HCT116 (cell line): ENCODE measurements around the gene SC5D. TPM values are rescaled to one million over a fixed set of nuclear protein-coding genes. Genes with fewer than 3 reads are reported as not detected.
A peak's percentile ranks its signal among the peaks of the same experiment; 100 is the strongest.

Experiments
- ATAC-seq: fragments of 200-7000 bp; cut with Tn5 transposase; 2 replicates; pipeline ENCODE4 v1.9.1; 2020; ENCODE audit warnings: mild to moderate bottlenecking, moderate library complexity
- BruUV-seq: library from RNA; stranded (reverse); fragments of 400-500 nt; replicated peaks from 2 replicates; lab custom pipeline; 2021; lab: Mats Ljungman, UMichigan
- CTCF ChIA-PET: fragments of 300-600 bp; sonication (Branson Sonifier 250); formaldehyde crosslinking; loops from one replicate; lab custom pipeline; 2021; ENCODE audit warnings: antibody characterized with exemption; lab: Charles Lee
- POLR2A ChIA-PET: fragments of 300-600, 350-600 bp; sonication (Branson Sonifier 250); formaldehyde crosslinking; loops from one replicate; lab custom pipeline; 2021; ENCODE audit warnings: antibody characterized with exemption; lab: Charles Lee
- RAD21 ChIA-PET, 2 experiments: fragments of 300-600 bp; sonication (Branson Sonifier 250); formaldehyde crosslinking; loops; one replicate each; lab custom pipeline; 2023; ENCODE audit warnings: low total read pairs in 2 of 2; ENCODE audit not compliant: uncharacterized antibody in 2 of 2, unreplicated experiment in 2 of 2, low non-redundant PET in 1 of 2; lab: Charles Lee
- DNase-seq: peaks from one replicate; pipeline ENCODE4 v3.0.0-alpha.2; 2010; ENCODE audit warnings: low read depth, low spot score
- H2AFZ ChIP-seq: fragments of 200-600 bp; shearing (Covaris generic), sonication (generic); 2 replicates; pipeline ENCODE4 v1.6.1; 2017; ENCODE audit warnings: low read depth, mixed run types, mixed read lengths, antibody characterized with exemption, low read length; ENCODE audit not compliant: poor library complexity, severe bottlenecking
- H3K27ac ChIP-seq: 2 replicates; pipeline ENCODE4 v1.5.1; 2012; ENCODE audit warnings: low read depth, low read length
- H3K27me3 ChIP-seq: fragments of 200-600 bp; sonication (generic); 2 replicates; pipeline ENCODE4 v1.6.1; 2016; ENCODE audit warnings: mixed run types, low read length, mixed read lengths; ENCODE audit not compliant: insufficient read depth
- H3K36me3 ChIP-seq, 2 experiments: fragments of 200-500 bp in 1 of 2; fragments of 200-600 bp in 1 of 2; sonication (Bioruptor generic) in 1 of 2; sonication (generic) in 1 of 2; 2 replicates each; pipeline versions ENCODE4 v1.5.1 to v1.6.1; 2014 to 2016; ENCODE audit warnings: low read length in 2 of 2, inconsistent platforms in 1 of 2, mixed read lengths in 1 of 2, mixed run types in 1 of 2; ENCODE audit not compliant: insufficient read depth in 2 of 2, control insufficient read depth in 1 of 2
- H3K4me1 ChIP-seq, 2 experiments: fragments of 200-600 bp in 1 of 2; sonication (generic) in 1 of 2; 2 replicates each; pipeline versions ENCODE4 v1.5.1 to v1.6.1; 2012 to 2017; ENCODE audit warnings: low read length in 2 of 2, inconsistent platforms in 1 of 2, mild to moderate bottlenecking in 1 of 2, mixed read lengths in 1 of 2, mixed run types in 1 of 2, moderate library complexity in 1 of 2; ENCODE audit not compliant: insufficient read depth in 2 of 2, control insufficient read depth in 1 of 2
- H3K4me2 ChIP-seq: fragments of 200-600 bp; sonication (generic); 2 replicates; pipeline ENCODE4 v1.6.1; 2017; ENCODE audit warnings: mixed run types, low read length, mixed read lengths
- H3K4me3 ChIP-seq, 2 experiments: fragments of 200-600 bp in 1 of 2; sonication (generic) in 1 of 2; replicated peaks in 1 of 2; 2 replicates each; pipeline ENCODE4 v1.5.1; 2011 to 2016; ENCODE audit warnings: low read length in 2 of 2, control low read depth in 1 of 2, low read depth in 1 of 2, mild to moderate bottlenecking in 1 of 2, mixed read lengths in 1 of 2, mixed run types in 1 of 2
- H3K79me2 ChIP-seq: fragments of 200-600 bp; sonication (generic); 2 replicates; pipeline ENCODE4 v1.6.1; 2017; ENCODE audit warnings: mild to moderate bottlenecking, mixed run types, low read length, moderate library complexity, mixed read lengths; ENCODE audit not compliant: insufficient read depth
- H3K9ac ChIP-seq: fragments of 200-600 bp; sonication (generic); 2 replicates; pipeline ENCODE4 v1.6.1; 2016; ENCODE audit warnings: low read length, mixed read lengths
- H3K9me2 ChIP-seq: fragments of 200-600 bp; sonication (generic), shearing (Covaris generic); 2 replicates; pipeline ENCODE4 v1.6.1; 2017; ENCODE audit warnings: mixed run types, mild to moderate bottlenecking, moderate library complexity; ENCODE audit not compliant: insufficient read depth
- H3K9me3 ChIP-seq, 2 experiments: fragments of 200-500 bp in 1 of 2; fragments of 200-600 bp in 1 of 2; sonication (Bioruptor generic) in 1 of 2; sonication (generic) in 1 of 2; 2 replicates each; pipeline ENCODE4 v1.6.1; 2014 to 2017; ENCODE audit warnings: low read length in 2 of 2, mixed read lengths in 2 of 2, inconsistent platforms in 1 of 2, low read depth in 1 of 2, mild to moderate bottlenecking in 1 of 2, mixed run types in 1 of 2, moderate library complexity in 1 of 2; ENCODE audit not compliant: control insufficient read depth in 1 of 2, insufficient read depth in 1 of 2
- H4K20me1 ChIP-seq: fragments of 200-600 bp; sonication (generic), shearing (Covaris generic); 2 replicates; pipeline ENCODE4 v1.6.1; 2017; ENCODE audit warnings: mixed run types, mild to moderate bottlenecking, moderate library complexity; ENCODE audit not compliant: insufficient read depth
- CBX3 ChIP-seq: IDR thresholded peaks from 2 replicates; pipeline ENCODE4 v1.6.1; 2012; ENCODE audit warnings: low read depth
- CEBPB ChIP-seq: IDR thresholded peaks from 2 replicates; pipeline ENCODE4 v1.6.1; 2012; ENCODE audit warnings: low read depth
- EGR1 ChIP-seq: IDR thresholded peaks from 2 replicates; pipeline ENCODE4 v1.6.1; 2012; ENCODE audit warnings: low read depth
- ELF1 ChIP-seq: IDR thresholded peaks from 2 replicates; pipeline ENCODE4 v1.6.1; 2012; ENCODE audit warnings: low read depth, borderline replicate concordance
- EZH2 ChIP-seq: fragments of 200-600 bp; sonication (generic); IDR thresholded peaks from 2 replicates; pipeline ENCODE4 v1.6.1; 2017; ENCODE audit warnings: antibody characterized with exemption, mixed run types
- FOSL1 ChIP-seq: IDR thresholded peaks from 2 replicates; pipeline ENCODE4 v1.6.1; 2012; ENCODE audit warnings: low read depth
- POLR2A ChIP-seq: IDR thresholded peaks from 2 replicates; pipeline ENCODE4 v1.7.0; 2011; ENCODE audit warnings: borderline replicate concordance; ENCODE audit not compliant: insufficient read depth, insufficient read length; ENCODE audit errors: extremely low read depth
- POLR2AphosphoS5 ChIP-seq: IDR thresholded peaks from 2 replicates; pipeline ENCODE4 v1.6.1; 2011; ENCODE audit warnings: mild to moderate bottlenecking, low read depth, low read length, moderate library complexity
- SP1 ChIP-seq: IDR thresholded peaks from 2 replicates; pipeline ENCODE4 v1.6.1; 2012; ENCODE audit warnings: low read depth
- SRF ChIP-seq: IDR thresholded peaks from 2 replicates; pipeline ENCODE4 v1.6.1; 2012; ENCODE audit warnings: low read depth
- TCF7L2 ChIP-seq: IDR thresholded peaks from 2 replicates; pipeline ENCODE4 v1.7.0; 2011; ENCODE audit warnings: borderline replicate concordance, inconsistent platforms; ENCODE audit not compliant: insufficient read depth, insufficient read length; ENCODE audit errors: extremely low read depth
- YY1 ChIP-seq: IDR thresholded peaks from 2 replicates; pipeline ENCODE4 v1.6.1; 2011; ENCODE audit warnings: low read length, low read depth, moderate library complexity, mild to moderate bottlenecking; ENCODE audit not compliant: insufficient replicate concordance; ENCODE audit errors: extremely low read depth
- ZNF274 ChIP-seq: fragments of 200-500 bp; sonication (Bioruptor generic); IDR thresholded peaks from 2 replicates; pipeline ENCODE4 v1.6.1; 2014; ENCODE audit warnings: mild to moderate bottlenecking, low read depth, low read length, inconsistent platforms
- intact Hi-C: fragments of 100-400 bp; cut with micrococcal nuclease; formaldehyde crosslinking; loops from 2 replicates; pipeline ENCODE4 v1.10.0; 2022
- total RNA-seq: library from RNA; stranded (reverse); gene quantifications from one replicate; pipeline ENCODE4 v1.2.1, GENCODE V29; 2021; ENCODE audit not compliant: unreplicated experiment
- TF ChIP-seq, protein P1 (sequence below): IDR thresholded peaks from 2 replicates; pipeline ENCODE4 v1.6.1; 2012
- TF ChIP-seq, protein P2 (sequence below), 3 experiments: fragments of 200-600 bp in 1 of 3; sonication (generic) in 1 of 3; IDR thresholded peaks in 2 of 3; conservative IDR thresholded peaks in 1 of 3; 2 replicates each; pipeline ENCODE4 v1.5.1; 2012 to 2017; ENCODE audit warnings: low read depth in 2 of 3, low read length in 2 of 3, antibody characterized with exemption in 1 of 3, borderline replicate concordance in 1 of 3, control low read depth in 1 of 3, mild to moderate bottlenecking in 1 of 3, mixed read lengths in 1 of 3, mixed run types in 1 of 3, moderate library complexity in 1 of 3; ENCODE audit not compliant: insufficient read depth in 1 of 3
- TF ChIP-seq, protein P3 (sequence below): IDR thresholded peaks from 2 replicates; pipeline ENCODE4 v1.6.1; 2011; ENCODE audit warnings: mild to moderate bottlenecking, low read length, moderate library complexity; ENCODE audit not compliant: insufficient replicate concordance; ENCODE audit errors: extremely low read depth

The SC5D gene
- total RNA-seq, 1 experiment from 2014 or later, result 24.1 TPM

DNA sequence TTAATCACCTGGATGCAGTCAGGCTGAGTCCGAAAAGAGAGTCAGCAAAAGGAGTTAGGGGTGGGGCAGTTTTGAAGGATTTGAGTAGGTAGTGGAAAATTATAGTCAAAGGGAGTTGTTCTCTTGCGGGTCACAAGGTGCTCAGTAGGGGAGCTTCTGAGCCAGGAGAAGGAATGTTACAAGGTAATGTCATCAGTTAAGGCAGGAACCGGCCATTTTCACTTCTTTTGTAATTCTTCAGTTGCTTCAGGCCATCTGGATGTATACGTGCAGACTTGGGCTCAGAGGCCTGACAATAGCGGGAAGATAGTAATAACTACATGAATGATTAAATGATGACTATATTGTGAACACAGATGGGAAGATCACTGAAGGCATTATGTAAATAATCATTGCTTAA lies 6.2 kb downstream of the SC5D start:
- Histone ChIP-seq H3K36me3 (no peaks in the 10 kb centered on the region), H3K9me2 (no peaks in the 10 kb centered on the region), H3K9me3 (no peaks in the 10 kb centered on the region), H3K4me1 (peaks cover under 1 to 9% of the 10 kb centered on the region in 2 experiments; a peak in 2 of 4 replicates), H3K9ac (no peak overlapping the region), H3K4me2 (no peak overlapping the region), H2AFZ (no peak overlapping the region), H3K27ac (no peak overlapping the region), H3K27me3 (no peaks in the 10 kb centered on the region), H3K4me3 (no peak overlapping the region), H3K79me2 (peaks cover 58% of the 10 kb centered on the region), H4K20me1 (no peaks in the 10 kb centered on the region)
- DNase-seq (peak; percentile 21), ATAC-seq (no peak)
- RAD21 ChIA-PET, result interaction anchor here in 1 of 2 experiments (0.5 kb wide), 1 partner anchor 304 kb away, joined by 3 read pairs; no protein-coding TSS in a partner anchor
- POLR2A ChIA-PET, result no interaction called here
- CTCF ChIA-PET, result no interaction called here
- TF ChIP-seq CBX3 (peak; percentile 71; the same call in 1 of the 2 replicates), CEBPB (peak; percentile 44; the same call in 1 of the 2 replicates)
- TF ChIP-seq, protein P1, sequence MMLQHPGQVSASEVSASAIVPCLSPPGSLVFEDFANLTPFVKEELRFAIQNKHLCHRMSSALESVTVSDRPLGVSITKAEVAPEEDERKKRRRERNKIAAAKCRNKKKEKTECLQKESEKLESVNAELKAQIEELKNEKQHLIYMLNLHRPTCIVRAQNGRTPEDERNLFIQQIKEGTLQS, result no peak
- intact Hi-C loops, result no loop called here
- BruUV-seq, result no TSS peak

DNA sequence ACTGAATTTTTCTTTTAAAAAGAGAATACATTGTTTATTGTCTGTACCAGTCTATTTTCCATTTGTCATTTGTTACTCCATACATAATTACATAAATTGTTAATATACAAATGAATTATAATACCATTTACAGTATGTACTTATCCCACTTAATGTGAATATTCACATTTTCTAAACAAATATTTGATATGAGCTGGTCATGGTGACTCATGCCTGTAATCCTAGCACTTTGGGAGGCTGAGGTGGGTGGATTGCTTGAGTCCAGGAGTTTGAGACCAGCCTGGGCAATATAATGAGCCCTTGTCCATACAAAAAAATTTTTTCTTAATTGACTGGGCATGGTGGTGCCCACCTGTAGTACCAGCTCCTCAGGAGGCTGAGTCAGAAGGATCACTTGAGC lies 6.8 kb downstream of the SC5D start:
- no peaks in the 10 kb centered on the region for H3K9me2 ChIP-seq
- intact Hi-C loops, result no loop called here
- CTCF ChIA-PET, result no interaction called here
- no peak overlapping the region for H3K27ac ChIP-seq
- no peaks in the 10 kb centered on the region; a peak in 2 of 4 replicates for H3K36me3 ChIP-seq
- POLR2A ChIA-PET, result no interaction called here
- no peak overlapping the region for H3K4me2 ChIP-seq
- ATAC-seq (no peak), DNase-seq (no peak)
- no peak overlapping the region for H3K9ac ChIP-seq
- H3K4me1 ChIP-seq, result peaks cover 0 to 8% of the 10 kb centered on the region in 2 experiments; a peak in 1 of 4 replicates
- H3K27me3 ChIP-seq, result no peaks in the 10 kb centered on the region
- no peaks in the 10 kb centered on the region for H4K20me1 ChIP-seq
- H2AFZ ChIP-seq, result no peak overlapping the region
- H3K79me2 ChIP-seq, result peaks cover 52% of the 10 kb centered on the region
- H3K9me3 ChIP-seq, result no peaks in the 10 kb centered on the region
- BruUV-seq, result no TSS peak
- RAD21 ChIA-PET, result no interaction called here
- no peak overlapping the region for H3K4me3 ChIP-seq
- TF ChIP-seq SP1 (no peak), SRF (no peak), POLR2A (no peak), FOSL1 (no peak), YY1 (no peak), POLR2AphosphoS5 (no peak), ELF1 (no peak), ZNF274 (no peak), EGR1 (no peak), TCF7L2 (no peak), EZH2 (no peak)
- TF ChIP-seq, protein P2, sequence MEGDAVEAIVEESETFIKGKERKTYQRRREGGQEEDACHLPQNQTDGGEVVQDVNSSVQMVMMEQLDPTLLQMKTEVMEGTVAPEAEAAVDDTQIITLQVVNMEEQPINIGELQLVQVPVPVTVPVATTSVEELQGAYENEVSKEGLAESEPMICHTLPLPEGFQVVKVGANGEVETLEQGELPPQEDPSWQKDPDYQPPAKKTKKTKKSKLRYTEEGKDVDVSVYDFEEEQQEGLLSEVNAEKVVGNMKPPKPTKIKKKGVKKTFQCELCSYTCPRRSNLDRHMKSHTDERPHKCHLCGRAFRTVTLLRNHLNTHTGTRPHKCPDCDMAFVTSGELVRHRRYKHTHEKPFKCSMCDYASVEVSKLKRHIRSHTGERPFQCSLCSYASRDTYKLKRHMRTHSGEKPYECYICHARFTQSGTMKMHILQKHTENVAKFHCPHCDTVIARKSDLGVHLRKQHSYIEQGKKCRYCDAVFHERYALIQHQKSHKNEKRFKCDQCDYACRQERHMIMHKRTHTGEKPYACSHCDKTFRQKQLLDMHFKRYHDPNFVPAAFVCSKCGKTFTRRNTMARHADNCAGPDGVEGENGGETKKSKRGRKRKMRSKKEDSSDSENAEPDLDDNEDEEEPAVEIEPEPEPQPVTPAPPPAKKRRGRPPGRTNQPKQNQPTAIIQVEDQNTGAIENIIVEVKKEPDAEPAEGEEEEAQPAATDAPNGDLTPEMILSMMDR (IDR thresholded peaks at IDR 0.05 in 2 of 3, conservative IDR thresholded peaks at IDR 0.05 in 1 of 3; ENCODE audit: borderline replicate concordance in 1 of 3, insufficient read depth in 1 of 3, low read depth in 2 of 3, low read length in 2 of 3), result no peak
- TF ChIP-seq, protein P3, sequence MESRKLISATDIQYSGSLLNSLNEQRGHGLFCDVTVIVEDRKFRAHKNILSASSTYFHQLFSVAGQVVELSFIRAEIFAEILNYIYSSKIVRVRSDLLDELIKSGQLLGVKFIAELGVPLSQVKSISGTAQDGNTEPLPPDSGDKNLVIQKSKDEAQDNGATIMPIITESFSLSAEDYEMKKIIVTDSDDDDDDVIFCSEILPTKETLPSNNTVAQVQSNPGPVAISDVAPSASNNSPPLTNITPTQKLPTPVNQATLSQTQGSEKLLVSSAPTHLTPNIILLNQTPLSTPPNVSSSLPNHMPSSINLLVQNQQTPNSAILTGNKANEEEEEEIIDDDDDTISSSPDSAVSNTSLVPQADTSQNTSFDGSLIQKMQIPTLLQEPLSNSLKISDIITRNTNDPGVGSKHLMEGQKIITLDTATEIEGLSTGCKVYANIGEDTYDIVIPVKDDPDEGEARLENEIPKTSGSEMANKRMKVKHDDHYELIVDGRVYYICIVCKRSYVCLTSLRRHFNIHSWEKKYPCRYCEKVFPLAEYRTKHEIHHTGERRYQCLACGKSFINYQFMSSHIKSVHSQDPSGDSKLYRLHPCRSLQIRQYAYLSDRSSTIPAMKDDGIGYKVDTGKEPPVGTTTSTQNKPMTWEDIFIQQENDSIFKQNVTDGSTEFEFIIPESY, result no peak
